HepG2 (cell line): ENCODE data around the gene IFIT3.

Source experiments
- CTCF ChIP-seq: sonication (generic); formaldehyde crosslinking; IDR thresholded peaks from 2 replicates; pipeline ENCODE4 v1.5.0; 2020; ENCODE audit warnings: mild to moderate bottlenecking, missing genetic modification reagents, moderate library complexity
- FOXA1 ChIP-seq, 2 experiments: fragments of 450-650 bp in 1 of 2; sonication (generic) in 1 of 2; formaldehyde crosslinking in 1 of 2; IDR thresholded peaks; 2 replicates each; pipeline versions ENCODE4 v1.4.0 to v1.6.1; 2016 to 2020; ENCODE audit warnings: missing genetic modification reagents in 1 of 2
- HDAC2 ChIP-seq: sonication (generic); formaldehyde crosslinking; IDR thresholded peaks from 2 replicates; pipeline ENCODE4 v1.4.0; 2020; ENCODE audit warnings: missing genetic modification reagents
- HOMEZ ChIP-seq: IDR thresholded peaks from 2 replicates; pipeline ENCODE4 v1.6.1; 2016; ENCODE audit warnings: low read depth
- MAFK ChIP-seq, 2 experiments: IDR thresholded peaks in 1 of 2; conservative IDR thresholded peaks in 1 of 2; 2 replicates each; pipeline ENCODE4 v1.6.1; 2011; ENCODE audit warnings: improper control_type of control experiment in 2 of 2, low read length in 2 of 2
- MYC ChIP-seq: sonication (generic); formaldehyde crosslinking; IDR thresholded peaks from 2 replicates; pipeline ENCODE4 v1.9.0; 2021; ENCODE audit warnings: missing genetic modification reagents, borderline replicate concordance
- UBTF ChIP-seq: sonication (generic); formaldehyde crosslinking; IDR thresholded peaks from 2 replicates; pipeline ENCODE4 v1.4.0; 2020; ENCODE audit warnings: mild to moderate bottlenecking, missing genetic modification reagents
- ZBTB4 ChIP-seq: sonication (generic); formaldehyde crosslinking; IDR thresholded peaks from 2 replicates; pipeline ENCODE4 v1.4.0; 2020; ENCODE audit warnings: missing genetic modification reagents, mild to moderate bottlenecking, borderline replicate concordance
- ZNF124 ChIP-seq: sonication (generic); formaldehyde crosslinking; IDR thresholded peaks from 2 replicates; pipeline ENCODE4 v1.4.0; 2020; ENCODE audit warnings: missing genetic modification reagents
- ZNF354B ChIP-seq: sonication (generic); formaldehyde crosslinking; IDR thresholded peaks from 2 replicates; pipeline ENCODE4 v1.8.0; 2022; ENCODE audit warnings: mild to moderate bottlenecking, missing genetic modification reagents
- ZNF577 ChIP-seq: sonication (generic); formaldehyde crosslinking; IDR thresholded peaks from 2 replicates; pipeline ENCODE4 v1.4.0; 2020; ENCODE audit warnings: mild to moderate bottlenecking, low read depth, missing genetic modification reagents, borderline replicate concordance
- ZSCAN5A ChIP-seq: sonication (generic); formaldehyde crosslinking; IDR thresholded peaks from 2 replicates; pipeline ENCODE4 v1.8.0; 2022; ENCODE audit warnings: mild to moderate bottlenecking, missing genetic modification reagents, borderline replicate concordance

- TF ChIP-seq ZBTB4 = no peak
- no peak for TF ChIP-seq CTCF (CRISPR knock-in tag)
- no peak for TF ChIP-seq UBTF (CRISPR knock-in tag)
- no peak for TF ChIP-seq ZSCAN5A (CRISPR knock-in tag)
- TF ChIP-seq HOMEZ (CRISPR knock-in tag) = no peak
- TF ChIP-seq ZNF124 (CRISPR knock-in tag) = no peak
- TF ChIP-seq ZNF354B (CRISPR knock-in tag) = no peak
- no peak for TF ChIP-seq FOXA1 (IDR thresholded peaks at IDR 0.05)
- no peak for TF ChIP-seq FOXA1 (CRISPR knock-in tag; IDR thresholded peaks at IDR 0.05)
- no peak for TF ChIP-seq HDAC2 (CRISPR knock-in tag)
- no peak for TF ChIP-seq MAFK (conservative IDR thresholded peaks at IDR 0.05 in 1 of 2, IDR thresholded peaks at IDR 0.05 in 1 of 2; ENCODE audit: low read length in 2 of 2)
- no peak for TF ChIP-seq MYC
- TF ChIP-seq ZNF577 (CRISPR knock-in tag) = no peak
Measured at GRCh38 chr10:89307269-89307577, 20.6 kb upstream of the IFIT3 start.
